ENCODE measurements around the gene CRY1. TPM values are rescaled to one million over a fixed set of nuclear protein-coding genes. Genes with fewer than 3 reads are reported as not detected.
A peak's percentile ranks its signal among the peaks of the same experiment; 100 is the strongest.

The CRY1 gene
- total and polyA plus RNA-seq, 9 of the 15 experiments (the other 6 are each of a cell fraction or from before 2014, with no cell fraction given): 8.7 to 33.3 (median 25.2) TPM

DNA sequence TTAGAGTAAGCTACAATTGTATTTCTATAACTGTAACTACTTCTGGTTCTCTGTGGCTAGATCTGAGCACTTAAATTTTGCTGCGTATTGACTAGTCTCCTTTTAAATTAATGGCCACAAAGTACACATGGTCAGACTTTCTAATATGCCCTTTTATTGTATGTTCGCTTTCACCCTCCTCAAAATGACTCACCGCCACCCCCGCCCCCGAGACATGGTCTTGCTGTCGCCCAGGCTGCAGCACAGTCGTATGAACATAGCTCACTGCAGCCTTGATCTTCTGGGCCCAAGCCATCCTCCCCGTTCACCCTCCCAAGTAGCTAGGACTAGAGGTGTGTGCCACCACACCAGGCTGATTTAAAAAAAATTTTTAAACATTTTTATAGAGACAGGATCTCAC is 118.3 kb downstream of the CRY1 start (continued):
- TF ChIP-seq, protein P1, sequence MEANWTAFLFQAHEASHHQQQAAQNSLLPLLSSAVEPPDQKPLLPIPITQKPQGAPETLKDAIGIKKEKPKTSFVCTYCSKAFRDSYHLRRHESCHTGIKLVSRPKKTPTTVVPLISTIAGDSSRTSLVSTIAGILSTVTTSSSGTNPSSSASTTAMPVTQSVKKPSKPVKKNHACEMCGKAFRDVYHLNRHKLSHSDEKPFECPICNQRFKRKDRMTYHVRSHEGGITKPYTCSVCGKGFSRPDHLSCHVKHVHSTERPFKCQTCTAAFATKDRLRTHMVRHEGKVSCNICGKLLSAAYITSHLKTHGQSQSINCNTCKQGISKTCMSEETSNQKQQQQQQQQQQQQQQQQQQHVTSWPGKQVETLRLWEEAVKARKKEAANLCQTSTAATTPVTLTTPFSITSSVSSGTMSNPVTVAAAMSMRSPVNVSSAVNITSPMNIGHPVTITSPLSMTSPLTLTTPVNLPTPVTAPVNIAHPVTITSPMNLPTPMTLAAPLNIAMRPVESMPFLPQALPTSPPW (CRISPR knock-in tag; IDR thresholded peaks at IDR 0.05): 0 out of 2 replicates have a peak, but pooled peaks have one; percentile 20
- 0 out of 2 replicates have a peak, but pooled peaks have one; percentile 2 for TF ChIP-seq ZNF263 (CRISPR knock-in tag; IDR thresholded peaks at IDR 0.05; ENCODE audit: borderline replicate concordance)
- TF ChIP-seq, protein P2, sequence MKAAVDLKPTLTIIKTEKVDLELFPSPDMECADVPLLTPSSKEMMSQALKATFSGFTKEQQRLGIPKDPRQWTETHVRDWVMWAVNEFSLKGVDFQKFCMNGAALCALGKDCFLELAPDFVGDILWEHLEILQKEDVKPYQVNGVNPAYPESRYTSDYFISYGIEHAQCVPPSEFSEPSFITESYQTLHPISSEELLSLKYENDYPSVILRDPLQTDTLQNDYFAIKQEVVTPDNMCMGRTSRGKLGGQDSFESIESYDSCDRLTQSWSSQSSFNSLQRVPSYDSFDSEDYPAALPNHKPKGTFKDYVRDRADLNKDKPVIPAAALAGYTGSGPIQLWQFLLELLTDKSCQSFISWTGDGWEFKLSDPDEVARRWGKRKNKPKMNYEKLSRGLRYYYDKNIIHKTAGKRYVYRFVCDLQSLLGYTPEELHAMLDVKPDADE (conservative IDR thresholded peaks at IDR 0.05; ENCODE audit: control insufficient read depth, low read depth, low read length): no peak

DNA sequence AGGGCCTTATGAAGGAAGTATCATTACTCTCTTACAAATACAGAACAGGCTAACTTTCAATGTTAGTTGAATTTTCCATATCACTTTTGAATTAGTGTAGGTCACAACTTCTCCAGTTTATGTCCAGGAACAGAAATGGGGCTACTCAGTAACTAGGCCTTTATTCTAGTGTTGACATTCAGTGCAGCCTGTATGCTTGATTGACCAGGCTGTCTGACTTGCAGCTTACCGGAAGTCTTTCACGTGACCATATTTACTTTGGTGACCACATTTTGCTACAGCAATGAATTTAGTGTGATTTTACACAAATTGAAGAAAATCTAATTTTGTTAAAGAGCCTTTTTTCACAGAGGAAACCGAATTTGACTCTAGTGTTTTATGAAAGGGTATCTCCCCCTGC is 118.8 kb downstream of the CRY1 start:
- no peaks in the 10 kb centered on the region for H3K27me3 ChIP-seq (ENCODE audit: control insufficient read depth in 2 of 2, insufficient read depth in 2 of 2, low read length in 2 of 2)
- H3K9me3 ChIP-seq (replicated peaks; ENCODE audit: control insufficient read depth, insufficient read depth, low read depth, low read length): no peaks in the 10 kb centered on the region
- CTCF ChIA-PET (ENCODE audit: low intra/inter-chr PET ratio): no interaction called here
- 0 out of 2 replicates have a peak overlapping the region, but pooled peaks have one; percentile 3 for H2AFZ ChIP-seq (ENCODE audit: low read depth, low read length)
- peak; percentile 42 for ATAC-seq
- peak overlapping the region; percentile 65; the same call in 2 of the 3 replicates for H3K27ac ChIP-seq (ENCODE audit: extremely low read depth, low read depth, low read length)
- H3K79me2 ChIP-seq (ENCODE audit: control insufficient read depth, insufficient read depth, low read length): peaks cover 16% of the 10 kb centered on the region; the same call in 2 of the 3 replicates
- H3K36me3 ChIP-seq (ENCODE audit: control insufficient read depth, insufficient read depth, low read length): peaks cover 48% of the 10 kb centered on the region
- no peaks in the 10 kb centered on the region for H4K20me1 ChIP-seq (replicated peaks; ENCODE audit: control insufficient read depth, insufficient read depth, low read length)
- intact Hi-C loops (cut with micrococcal nuclease): no loop called here
- DNase-seq (ENCODE audit: extremely low read depth in 1 of 4, low spot score in 3 of 4): peak in 1 of 4 experiments; percentile 58
- no TSS peak for BruUV-seq (replicated peaks)
- no peaks in the 10 kb centered on the region for H3K9me1 ChIP-seq (ENCODE audit: control insufficient read depth, insufficient read depth, low read length)
- H3K4me2 ChIP-seq (ENCODE audit: insufficient read depth, low read length): peak overlapping the region; percentile 11; the same call in 1 of the 2 replicates
- in situ Hi-C loops (cut with MboI): no loop called here
- peak overlapping the region in 1 of 2 experiments; percentile 45; a peak in 2 of 4 replicates for H3K9ac ChIP-seq (ENCODE audit: insufficient read depth in 1 of 2, low read depth in 2 of 2, low read length in 2 of 2)
- POLR2A ChIA-PET: interaction anchor here (0.7 to 4.1 kb wide), 4 partner anchors 9 to 18 kb away, joined by 3 to 18 read pairs (median 10); partner anchors contain the start of genes MTERF2 and TMEM263
- peaks cover 4 to 52% of the 10 kb centered on the region in 2 experiments for H3K4me1 ChIP-seq (replicated peaks in 1 of 2; ENCODE audit: control insufficient read depth in 2 of 2, insufficient read depth in 2 of 2, low read length in 2 of 2)
- peak; percentile 11 for FAIRE-seq
- WGBS (ENCODE audit: insufficient coverage, low coverage, missing lambda C conversion rate): 14% methylated on average over 3 of the region's 3 CpGs
- H3K4me3 ChIP-seq: no peak overlapping the region
- TF ChIP-seq ZNF408 (CRISPR knock-in tag; IDR thresholded peaks at IDR 0.05; ENCODE audit: low read depth) (no peak), ZNF175 (CRISPR knock-in tag; IDR thresholded peaks at IDR 0.05; ENCODE audit: low read depth) (peak; percentile 66; the same call in 1 of the 2 replicates), FOXK2 (conservative IDR thresholded peaks at IDR 0.05 in 1 of 2, IDR thresholded peaks at IDR 0.05 in 1 of 2; ENCODE audit: low read depth in 2 of 2) (peak; percentile 63 to 76), ETV1 (tag; conservative IDR thresholded peaks at IDR 0.05; ENCODE audit: low read depth) (peak; percentile 85), MAFK (IDR thresholded peaks at IDR 0.05; ENCODE audit: low read length) (no peak), TEAD1 (CRISPR knock-in tag; IDR thresholded peaks at IDR 0.05) (no peak), POLR2AphosphoS2 (IDR thresholded peaks at IDR 0.05; ENCODE audit: low read length) (0 out of 2 replicates have a peak, but pooled peaks have one; percentile 15), ZNF282 (CRISPR knock-in tag; IDR thresholded peaks at IDR 0.05) (no peak), FOXA3 (CRISPR knock-in tag; conservative IDR thresholded peaks at IDR 0.05 in 1 of 2, IDR thresholded peaks at IDR 0.05 in 1 of 2) (peak; percentile 97 to 98), MEIS2 (IDR thresholded peaks at IDR 0.05; ENCODE audit: partially characterized antibody) (peak; percentile 41)
- TF ChIP-seq, protein P3, sequence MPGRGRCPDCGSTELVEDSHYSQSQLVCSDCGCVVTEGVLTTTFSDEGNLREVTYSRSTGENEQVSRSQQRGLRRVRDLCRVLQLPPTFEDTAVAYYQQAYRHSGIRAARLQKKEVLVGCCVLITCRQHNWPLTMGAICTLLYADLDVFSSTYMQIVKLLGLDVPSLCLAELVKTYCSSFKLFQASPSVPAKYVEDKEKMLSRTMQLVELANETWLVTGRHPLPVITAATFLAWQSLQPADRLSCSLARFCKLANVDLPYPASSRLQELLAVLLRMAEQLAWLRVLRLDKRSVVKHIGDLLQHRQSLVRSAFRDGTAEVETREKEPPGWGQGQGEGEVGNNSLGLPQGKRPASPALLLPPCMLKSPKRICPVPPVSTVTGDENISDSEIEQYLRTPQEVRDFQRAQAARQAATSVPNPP (IDR thresholded peaks at IDR 0.05; ENCODE audit: borderline replicate concordance, insufficient read depth, insufficient read length): no peak
- TF ChIP-seq, protein P4, sequence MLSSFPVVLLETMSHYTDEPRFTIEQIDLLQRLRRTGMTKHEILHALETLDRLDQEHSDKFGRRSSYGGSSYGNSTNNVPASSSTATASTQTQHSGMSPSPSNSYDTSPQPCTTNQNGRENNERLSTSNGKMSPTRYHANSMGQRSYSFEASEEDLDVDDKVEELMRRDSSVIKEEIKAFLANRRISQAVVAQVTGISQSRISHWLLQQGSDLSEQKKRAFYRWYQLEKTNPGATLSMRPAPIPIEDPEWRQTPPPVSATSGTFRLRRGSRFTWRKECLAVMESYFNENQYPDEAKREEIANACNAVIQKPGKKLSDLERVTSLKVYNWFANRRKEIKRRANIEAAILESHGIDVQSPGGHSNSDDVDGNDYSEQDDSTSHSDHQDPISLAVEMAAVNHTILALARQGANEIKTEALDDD (IDR thresholded peaks at IDR 0.05): peak; percentile 76

Data from K562 (cell line).